ENCODE results near the gene TNKS2. TPM values are rescaled to one million over a fixed set of nuclear protein-coding genes. Genes with fewer than 3 reads are reported as not detected.

TNKS2 gene
- polyA plus RNA-seq, 3 donors, result 20.7 to 25.4 (median 20.9) TPM

GRCh38 chr10:91803386-91804125 is 5.3 kb downstream of the TNKS2 start:
- H2AFZ ChIP-seq (ENCODE audit: insufficient read depth, low read depth, low read length, poor library complexity, severe bottlenecking), result no peak overlapping the region
- no peak overlapping the region for H3K4me3 ChIP-seq (replicated peaks in 1 of 3; ENCODE audit: low read depth in 2 of 3, low read length in 3 of 3)
- TF ChIP-seq CTCF (IDR thresholded peaks at IDR 0.05), result no peak
- no peak for DNase-seq
- peaks cover 11 to 18% of the 10 kb centered on the region in 2 donors for H3K4me1 ChIP-seq (ENCODE audit: control insufficient read depth in 1 of 2, insufficient read depth in 2 of 2, low read length in 2 of 2)
- 92% methylated on average over 2 of the region's 3 CpGs for WGBS (ENCODE audit: insufficient coverage)
- no peaks in the 10 kb centered on the region for H3K9me3 ChIP-seq (replicated peaks in 1 of 2; ENCODE audit: control insufficient read depth in 1 of 2, insufficient read depth in 1 of 2, low read length in 2 of 2)
- intact Hi-C loops (cut with micrococcal nuclease), result no loop called here
- H4K20me1 ChIP-seq (ENCODE audit: insufficient read depth, low read length), result peaks cover 86% of the 10 kb centered on the region
- peaks cover 21 to 59% of the 10 kb centered on the region in 2 donors for H3K36me3 ChIP-seq (replicated peaks in 1 of 2; ENCODE audit: control insufficient read depth in 1 of 2, insufficient read depth in 2 of 2, low read length in 2 of 2)
- peak overlapping the region in 4 of 7 donors; percentile 33 to 78 (median 68) for H3K27ac Mint-ChIP-seq
- peaks cover 31% of the 10 kb centered on the region for H3K4me1 Mint-ChIP-seq
- H3K9ac ChIP-seq (ENCODE audit: insufficient read depth, low read length, poor library complexity, severe bottlenecking), result no peak overlapping the region
- no peak overlapping the region for H3K4me3 Mint-ChIP-seq
- H3K27ac ChIP-seq (ENCODE audit: low read depth in 1 of 2, low read length in 2 of 2), result peak overlapping the region in 1 of 2 donors; percentile 52
- peaks cover 93% of the 10 kb centered on the region for H3K79me2 ChIP-seq (ENCODE audit: insufficient read depth, low read length)
- peaks cover 30 to 56% of the 10 kb centered on the region in 2 donors for H3K36me3 Mint-ChIP-seq
- H3K27me3 ChIP-seq (ENCODE audit: control insufficient read depth in 2 of 2, insufficient read depth in 2 of 2, low read length in 2 of 2), result no peaks in the 10 kb centered on the region
- H3K27me3 Mint-ChIP-seq (ENCODE audit: low read depth in 3 of 3), result no peaks in the 10 kb centered on the region
- H3K9me3 Mint-ChIP-seq, result no peaks in the 10 kb centered on the region
- no peak overlapping the region for H3K4me2 ChIP-seq (replicated peaks; ENCODE audit: extremely low read depth, low read length, poor library complexity, severe bottlenecking)

- peak overlapping the region in 1 of 2 donors; percentile 52 for H3K27ac ChIP-seq (ENCODE audit: low read depth in 1 of 2, low read length in 2 of 2)
- intact Hi-C loops (cut with micrococcal nuclease), result no loop called here
- H3K36me3 Mint-ChIP-seq, result peaks cover 31 to 60% of the 10 kb centered on the region in 2 donors
- H3K27me3 Mint-ChIP-seq (ENCODE audit: low read depth in 3 of 3), result no peaks in the 10 kb centered on the region
- H3K36me3 ChIP-seq (replicated peaks in 1 of 2; ENCODE audit: control insufficient read depth in 1 of 2, insufficient read depth in 2 of 2, low read length in 2 of 2), result peaks cover 21 to 63% of the 10 kb centered on the region in 2 donors
- no peak overlapping the region for H2AFZ ChIP-seq (ENCODE audit: insufficient read depth, low read depth, low read length, poor library complexity, severe bottlenecking)
- DNase-seq, result no peak
- peaks cover 92% of the 10 kb centered on the region for H4K20me1 ChIP-seq (ENCODE audit: insufficient read depth, low read length)
- peaks cover 93% of the 10 kb centered on the region for H3K79me2 ChIP-seq (ENCODE audit: insufficient read depth, low read length)
- no peak overlapping the region for H3K27ac Mint-ChIP-seq
- H3K4me3 ChIP-seq (replicated peaks in 1 of 3; ENCODE audit: low read depth in 2 of 3, low read length in 3 of 3), result no peak overlapping the region
- no peak overlapping the region for H3K4me2 ChIP-seq (replicated peaks; ENCODE audit: extremely low read depth, low read length, poor library complexity, severe bottlenecking)
- H3K4me1 Mint-ChIP-seq, result peaks cover 31% of the 10 kb centered on the region
- no peaks in the 10 kb centered on the region for H3K9me3 Mint-ChIP-seq
- H3K9me3 ChIP-seq (replicated peaks in 1 of 2; ENCODE audit: control insufficient read depth in 1 of 2, insufficient read depth in 1 of 2, low read length in 2 of 2), result no peaks in the 10 kb centered on the region
- no peak overlapping the region for H3K9ac ChIP-seq (ENCODE audit: insufficient read depth, low read length, poor library complexity, severe bottlenecking)
- H3K27me3 ChIP-seq (ENCODE audit: control insufficient read depth in 2 of 2, insufficient read depth in 2 of 2, low read length in 2 of 2), result no peaks in the 10 kb centered on the region
- TF ChIP-seq CTCF (IDR thresholded peaks at IDR 0.05), result no peak
- H3K4me3 Mint-ChIP-seq, result no peak overlapping the region
- H3K4me1 ChIP-seq (ENCODE audit: control insufficient read depth in 1 of 2, insufficient read depth in 2 of 2, low read length in 2 of 2), result peaks cover 11 to 16% of the 10 kb centered on the region in 2 donors
Observed at GRCh38 chr10:91804126-91804510, 5.9 kb downstream of the TNKS2 start.
